ENCODE measurements around the gene RASGRP4.

- TF ChIP-seq CTCF (optimal IDR thresholded peaks at IDR 0.05 in 1 of 3, IDR thresholded peaks at IDR 0.05 in 1 of 3, conservative IDR thresholded peaks at IDR 0.05 in 1 of 3; ENCODE audit: extremely low read depth in 1 of 3, insufficient read depth in 2 of 3, low read length in 3 of 3) (no peak), EZH2 (IDR thresholded peaks at IDR 0.05; ENCODE audit: low read length) (no peak)
Observed at GRCh38 chr19:38430931-38431330, 4.9 kb upstream of the RASGRP4 start.

Measured in keratinocyte (primary cell).